GM12878 (cell line): ENCODE measurements around the gene ANXA11. TPM values are rescaled to one million over a fixed set of nuclear protein-coding genes. Genes with fewer than 3 reads are reported as not detected.

ENCODE experiments used
- JUNB ChIP-seq: IDR thresholded peaks from 2 replicates; pipeline ENCODE4 v1.6.1; 2016; ENCODE audit warnings: antibody characterized with exemption, mild to moderate bottlenecking
- NFIC ChIP-seq: IDR thresholded peaks from 2 replicates; pipeline ENCODE4 v1.6.1; 2012; ENCODE audit warnings: low read depth, mild to moderate bottlenecking, inconsistent platforms, low read length, moderate library complexity
- NR2C2 ChIP-seq: IDR thresholded peaks from 2 replicates; pipeline ENCODE4 v1.6.1; 2011; ENCODE audit warnings: borderline replicate concordance, low read depth; ENCODE audit not compliant: control insufficient read depth, insufficient read length
- SREBF1 ChIP-seq: IDR thresholded peaks from 2 replicates; pipeline ENCODE4 v1.6.1; 2012; ENCODE audit warnings: mild to moderate bottlenecking, low read length
- polyA plus RNA-seq, 11 experiments: library from polyadenylated mRNA; depleted of rRNA in 4 of 11; unstranded in 6 of 11; stranded (reverse) in 5 of 11; fragments of >200 nt; fragmentation: Nextera tagmentation in 4 of 11; fragmentation: Illumina TruSeq in 1 of 11; extraction: Ambion mirVana in 4 of 11; extraction: Trizol in 1 of 11; gene quantifications; 1 replicate in 1 of 11; 2 replicates in 10 of 11; pipeline versions ENCODE4 v1.2.1 to v1.2.3, GENCODE V29; 2011 to 2016; ENCODE audit warnings: inconsistent platforms in 2 of 11, missing spikeins in 2 of 11, low read depth in 1 of 11
- total RNA-seq, 4 experiments: library from RNA; depleted of rRNA in 3 of 4; stranded (reverse); fragments of >200 nt in 3 of 4; fragmentation: Illumina TruSeq in 1 of 4; extraction: Trizol in 1 of 4; gene quantifications; 2 replicates each; pipeline versions ENCODE4 v1.2.1 to v1.2.3, GENCODE V29; 2013 to 2021
- TF ChIP-seq, protein P1 (sequence below): fragments of 450-650 bp; formaldehyde crosslinking; IDR thresholded peaks from 2 replicates; pipeline ENCODE4 v1.4.0; 2020; ENCODE audit warnings: mild to moderate bottlenecking, moderate library complexity
- TF ChIP-seq, protein P2 (sequence below): fragments of 450-650 bp; IDR thresholded peaks from 2 replicates; pipeline ENCODE4 v1.6.1; 2017; ENCODE audit warnings: mild to moderate bottlenecking
- TF ChIP-seq, protein P3 (sequence below): IDR thresholded peaks from 2 replicates; pipeline ENCODE4 v1.6.1; 2012; ENCODE audit warnings: low read depth, low read length, improper control_type of control experiment

ANXA11 gene
- total and polyA plus RNA-seq, 10 of the 15 experiments (the other 5 are each of a cell fraction or from before 2014, with no cell fraction given): 25.0 to 129 (median 72.2) TPM

DNA sequence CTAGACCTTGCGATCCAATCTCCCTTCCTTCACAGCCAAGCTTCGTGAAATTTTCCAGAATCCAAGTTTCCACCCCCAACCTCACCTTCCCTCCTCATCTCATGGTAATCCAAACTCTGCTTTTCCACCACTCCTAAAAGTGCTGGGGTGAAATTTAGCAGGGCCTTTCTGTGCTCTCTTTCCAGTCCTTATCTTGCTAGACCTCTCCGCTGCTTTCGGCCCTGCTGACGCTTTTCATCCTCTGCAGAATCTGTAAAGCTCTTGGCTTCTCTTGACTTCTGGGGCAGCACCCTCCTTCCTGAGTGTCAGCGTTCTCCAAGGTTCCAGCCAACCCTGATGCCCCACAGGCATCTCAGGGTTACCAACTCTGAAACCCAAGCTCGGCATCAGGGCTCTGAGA is 65.1 kb downstream of the ANXA11 start (continued):
- TF ChIP-seq, protein P1, sequence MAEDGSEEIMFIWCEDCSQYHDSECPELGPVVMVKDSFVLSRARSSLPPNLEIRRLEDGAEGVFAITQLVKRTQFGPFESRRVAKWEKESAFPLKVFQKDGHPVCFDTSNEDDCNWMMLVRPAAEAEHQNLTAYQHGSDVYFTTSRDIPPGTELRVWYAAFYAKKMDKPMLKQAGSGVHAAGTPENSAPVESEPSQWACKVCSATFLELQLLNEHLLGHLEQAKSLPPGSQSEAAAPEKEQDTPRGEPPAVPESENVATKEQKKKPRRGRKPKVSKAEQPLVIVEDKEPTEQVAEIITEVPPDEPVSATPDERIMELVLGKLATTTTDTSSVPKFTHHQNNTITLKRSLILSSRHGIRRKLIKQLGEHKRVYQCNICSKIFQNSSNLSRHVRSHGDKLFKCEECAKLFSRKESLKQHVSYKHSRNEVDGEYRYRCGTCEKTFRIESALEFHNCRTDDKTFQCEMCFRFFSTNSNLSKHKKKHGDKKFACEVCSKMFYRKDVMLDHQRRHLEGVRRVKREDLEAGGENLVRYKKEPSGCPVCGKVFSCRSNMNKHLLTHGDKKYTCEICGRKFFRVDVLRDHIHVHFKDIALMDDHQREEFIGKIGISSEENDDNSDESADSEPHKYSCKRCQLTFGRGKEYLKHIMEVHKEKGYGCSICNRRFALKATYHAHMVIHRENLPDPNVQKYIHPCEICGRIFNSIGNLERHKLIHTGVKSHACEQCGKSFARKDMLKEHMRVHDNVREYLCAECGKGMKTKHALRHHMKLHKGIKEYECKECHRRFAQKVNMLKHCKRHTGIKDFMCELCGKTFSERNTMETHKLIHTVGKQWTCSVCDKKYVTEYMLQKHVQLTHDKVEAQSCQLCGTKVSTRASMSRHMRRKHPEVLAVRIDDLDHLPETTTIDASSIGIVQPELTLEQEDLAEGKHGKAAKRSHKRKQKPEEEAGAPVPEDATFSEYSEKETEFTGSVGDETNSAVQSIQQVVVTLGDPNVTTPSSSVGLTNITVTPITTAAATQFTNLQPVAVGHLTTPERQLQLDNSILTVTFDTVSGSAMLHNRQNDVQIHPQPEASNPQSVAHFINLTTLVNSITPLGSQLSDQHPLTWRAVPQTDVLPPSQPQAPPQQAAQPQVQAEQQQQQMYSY: no peak
- TF ChIP-seq, protein P2, sequence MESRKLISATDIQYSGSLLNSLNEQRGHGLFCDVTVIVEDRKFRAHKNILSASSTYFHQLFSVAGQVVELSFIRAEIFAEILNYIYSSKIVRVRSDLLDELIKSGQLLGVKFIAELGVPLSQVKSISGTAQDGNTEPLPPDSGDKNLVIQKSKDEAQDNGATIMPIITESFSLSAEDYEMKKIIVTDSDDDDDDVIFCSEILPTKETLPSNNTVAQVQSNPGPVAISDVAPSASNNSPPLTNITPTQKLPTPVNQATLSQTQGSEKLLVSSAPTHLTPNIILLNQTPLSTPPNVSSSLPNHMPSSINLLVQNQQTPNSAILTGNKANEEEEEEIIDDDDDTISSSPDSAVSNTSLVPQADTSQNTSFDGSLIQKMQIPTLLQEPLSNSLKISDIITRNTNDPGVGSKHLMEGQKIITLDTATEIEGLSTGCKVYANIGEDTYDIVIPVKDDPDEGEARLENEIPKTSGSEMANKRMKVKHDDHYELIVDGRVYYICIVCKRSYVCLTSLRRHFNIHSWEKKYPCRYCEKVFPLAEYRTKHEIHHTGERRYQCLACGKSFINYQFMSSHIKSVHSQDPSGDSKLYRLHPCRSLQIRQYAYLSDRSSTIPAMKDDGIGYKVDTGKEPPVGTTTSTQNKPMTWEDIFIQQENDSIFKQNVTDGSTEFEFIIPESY: no peak
- TF ChIP-seq NR2C2 (no peak), SREBF1 (no peak), NFIC (no peak), JUNB (no peak)
- TF ChIP-seq, protein P3, sequence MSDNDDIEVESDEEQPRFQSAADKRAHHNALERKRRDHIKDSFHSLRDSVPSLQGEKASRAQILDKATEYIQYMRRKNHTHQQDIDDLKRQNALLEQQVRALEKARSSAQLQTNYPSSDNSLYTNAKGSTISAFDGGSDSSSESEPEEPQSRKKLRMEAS: no peak
